Measurements from ENCODE around the gene SCUBE2. TPM values are rescaled to one million over a fixed set of nuclear protein-coding genes. Genes with fewer than 3 reads are reported as not detected.

The SCUBE2 gene
- 10 to 100 TPM in 1 of 2 donors, 1 to 10 TPM in 1; 6.6 to 40.0 TPM for total RNA-seq

- no peaks in the 10 kb centered on the region for H3K36me3 ChIP-seq (replicated peaks in 1 of 2; ENCODE audit: insufficient read depth in 1 of 2, low read depth in 2 of 2)
- peaks cover 46% of the 10 kb centered on the region for H3K4me1 ChIP-seq
- no peaks in the 10 kb centered on the region for H3K27me3 ChIP-seq
- H3K27ac ChIP-seq, result peak within 1 kb of the TSS in 1 of 4 donors; percentile 38
- 3 to 9% methylated on average over 25 to 96 of the region's 113 CpGs for WGBS, 2 donors
- H3K4me3 ChIP-seq, result peak within 1 kb of the TSS in 1 of 2 donors; percentile 26
- intact Hi-C loops (cut with DNase I), result no loop called here
- ATAC-seq (peak; percentile 45), DNase-seq (no peak)
- H3K9me3 ChIP-seq, result no peaks in the 10 kb centered on the region
- no peak for TF ChIP-seq CTCF (IDR thresholded peaks at IDR 0.05)
- TF ChIP-seq POLR2A (IDR thresholded peaks at IDR 0.05), result no peak
Observed at GRCh38 chr11:9091044-9091922, at the start of gene SCUBE2. SCUBE2 (minus strand) TSS chr11:9091599; CDS start chr11:9091528, 71 bp downstream.

GRCh38 chr11:9141186-9141585 lies 49.8 kb upstream of the SCUBE2 start:
- intact Hi-C loops (cut with DNase I), result loop anchor here (5.0 kb wide), 1 partner anchor 124 kb away; no protein-coding TSS in a partner anchor
- WGBS, 2 donors, result 82 to 96% methylated on average over 7 of the region's 7 CpGs
- Histone ChIP-seq H3K27me3 (no peaks in the 10 kb centered on the region), H3K9me3 (no peaks in the 10 kb centered on the region), H3K27ac (no peak overlapping the region), H3K36me3 (replicated peaks in 1 of 2; ENCODE audit: insufficient read depth in 1 of 2, low read depth in 2 of 2) (peaks cover 0 to 19% of the 10 kb centered on the region in 2 donors), H3K4me1 (peaks cover 42% of the 10 kb centered on the region), H3K4me3 (no peak overlapping the region)
- ATAC-seq (no peak), DNase-seq (no peak)
- TF ChIP-seq CTCF (IDR thresholded peaks at IDR 0.05) (no peak), POLR2A (IDR thresholded peaks at IDR 0.05) (no peak)

GRCh38 chr11:9139628-9140357 lies 48.4 kb upstream of the SCUBE2 start:
- peaks cover 42% of the 10 kb centered on the region for H3K4me1 ChIP-seq
- ATAC-seq (no peak), DNase-seq (peak in 1 of 4 donors; percentile 14)
- TF ChIP-seq CTCF (IDR thresholded peaks at IDR 0.05), result no peak
- TF ChIP-seq POLR2A (IDR thresholded peaks at IDR 0.05), result no peak
- H3K27ac ChIP-seq, result peak overlapping the region; percentile 18 to 83 (median 72)
- H3K9me3 ChIP-seq, result no peaks in the 10 kb centered on the region
- peaks cover 0 to 17% of the 10 kb centered on the region in 2 donors for H3K36me3 ChIP-seq (replicated peaks in 1 of 2; ENCODE audit: insufficient read depth in 1 of 2, low read depth in 2 of 2)
- H3K27me3 ChIP-seq, result no peaks in the 10 kb centered on the region
- 41 to 52% methylated on average over 6 to 7 of the region's 7 CpGs for WGBS, 2 donors
- no peak overlapping the region for H3K4me3 ChIP-seq
- intact Hi-C loops (cut with DNase I), result loop anchor here (5.0 to 10.0 kb wide), 2 partner anchors 75 to 122 kb away; no protein-coding TSS in a partner anchor

- DNase-seq (peak; percentile 66 to 81 (median 76)), ATAC-seq (peak; percentile 65)
- Histone ChIP-seq H3K4me1 (peaks cover 42% of the 10 kb centered on the region), H3K27ac (peak overlapping the region; percentile 18 to 83 (median 72)), H3K27me3 (no peaks in the 10 kb centered on the region), H3K4me3 (no peak overlapping the region), H3K9me3 (no peaks in the 10 kb centered on the region), H3K36me3 (replicated peaks in 1 of 2; ENCODE audit: insufficient read depth in 1 of 2, low read depth in 2 of 2) (peaks cover 0 to 12% of the 10 kb centered on the region in 2 donors)
- WGBS, 2 donors, result 37 to 47% methylated on average over 16 to 18 of the region's 18 CpGs
- TF ChIP-seq CTCF (IDR thresholded peaks at IDR 0.05) (no peak), POLR2A (IDR thresholded peaks at IDR 0.05) (no peak)
- intact Hi-C loops (cut with DNase I), result loop anchor here (10.0 kb wide), 1 partner anchor 74 kb away; no protein-coding TSS in a partner anchor
Observed at GRCh38 chr11:9138612-9139579, 47.5 kb upstream of the SCUBE2 start.

Measured in body of pancreas (tissue), 4 donors.